Subcutaneous adipose tissue (tissue), 4 donors: ENCODE data around the gene CPOX. TPM values are rescaled to one million over a fixed set of nuclear protein-coding genes. Genes with fewer than 3 reads are reported as not detected.

ENCODE experiments used
- total RNA-seq, 4 donors: library from RNA; depleted of rRNA; stranded (reverse); fragments of >200 nt; gene quantifications; one replicate each; pipeline ENCODE4 v1.1.0, GENCODE V29; 2016
- TF ChIP-seq, protein P1 (sequence below): fragments of 450-650 bp; IDR thresholded peaks from one replicate; pipeline ENCODE4 v1.5.1; 2016; ENCODE audit warnings: low read depth, mild to moderate bottlenecking, control low read depth, antibody characterized with exemption, moderate library complexity

Gene CPOX
- total RNA-seq, 4 donors from 2014 or later = 10.8 to 33.2 (median 16.2) TPM

DNA sequence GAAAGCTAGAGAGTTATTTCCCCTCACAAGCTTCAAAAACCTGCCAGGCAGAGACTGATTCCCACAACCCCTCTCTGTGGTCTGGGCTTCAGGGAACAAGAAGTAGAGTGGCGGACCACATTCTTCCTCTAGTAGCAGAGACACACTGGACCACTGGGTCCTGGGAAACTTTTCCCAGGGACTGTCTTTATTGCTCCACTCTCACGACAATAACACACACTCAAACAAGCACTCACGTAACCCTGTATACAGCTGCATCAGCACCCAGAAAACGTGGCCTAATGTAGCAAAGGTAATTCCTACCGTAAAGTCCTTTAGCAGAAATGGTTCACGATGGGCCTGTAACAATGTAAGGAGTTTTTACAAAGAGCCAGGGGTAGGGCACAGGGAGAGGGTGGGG lies 27.6 kb downstream of the CPOX start:
- TF ChIP-seq, protein P1, sequence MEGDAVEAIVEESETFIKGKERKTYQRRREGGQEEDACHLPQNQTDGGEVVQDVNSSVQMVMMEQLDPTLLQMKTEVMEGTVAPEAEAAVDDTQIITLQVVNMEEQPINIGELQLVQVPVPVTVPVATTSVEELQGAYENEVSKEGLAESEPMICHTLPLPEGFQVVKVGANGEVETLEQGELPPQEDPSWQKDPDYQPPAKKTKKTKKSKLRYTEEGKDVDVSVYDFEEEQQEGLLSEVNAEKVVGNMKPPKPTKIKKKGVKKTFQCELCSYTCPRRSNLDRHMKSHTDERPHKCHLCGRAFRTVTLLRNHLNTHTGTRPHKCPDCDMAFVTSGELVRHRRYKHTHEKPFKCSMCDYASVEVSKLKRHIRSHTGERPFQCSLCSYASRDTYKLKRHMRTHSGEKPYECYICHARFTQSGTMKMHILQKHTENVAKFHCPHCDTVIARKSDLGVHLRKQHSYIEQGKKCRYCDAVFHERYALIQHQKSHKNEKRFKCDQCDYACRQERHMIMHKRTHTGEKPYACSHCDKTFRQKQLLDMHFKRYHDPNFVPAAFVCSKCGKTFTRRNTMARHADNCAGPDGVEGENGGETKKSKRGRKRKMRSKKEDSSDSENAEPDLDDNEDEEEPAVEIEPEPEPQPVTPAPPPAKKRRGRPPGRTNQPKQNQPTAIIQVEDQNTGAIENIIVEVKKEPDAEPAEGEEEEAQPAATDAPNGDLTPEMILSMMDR = no peak

DNA sequence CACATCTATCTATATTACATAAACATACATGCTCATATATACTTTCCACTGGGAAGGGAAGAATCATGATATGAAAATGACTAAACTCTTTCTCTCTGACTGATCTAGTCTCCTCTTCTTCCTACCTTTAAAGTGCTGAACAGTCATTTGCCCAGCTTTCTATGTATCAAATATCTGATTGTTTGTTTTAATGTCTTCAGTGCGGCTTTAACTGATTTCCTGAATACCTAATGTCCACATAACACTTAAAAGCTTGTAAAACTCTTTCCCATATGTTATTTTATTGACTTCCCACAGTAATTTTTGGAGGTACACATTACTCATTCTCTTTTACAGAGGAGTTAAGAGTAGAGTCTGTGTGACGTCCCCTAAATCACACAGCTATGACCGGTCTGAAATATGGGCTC lies 28.2 kb downstream of the CPOX start:
- TF ChIP-seq, protein P1 = no peak

DNA sequence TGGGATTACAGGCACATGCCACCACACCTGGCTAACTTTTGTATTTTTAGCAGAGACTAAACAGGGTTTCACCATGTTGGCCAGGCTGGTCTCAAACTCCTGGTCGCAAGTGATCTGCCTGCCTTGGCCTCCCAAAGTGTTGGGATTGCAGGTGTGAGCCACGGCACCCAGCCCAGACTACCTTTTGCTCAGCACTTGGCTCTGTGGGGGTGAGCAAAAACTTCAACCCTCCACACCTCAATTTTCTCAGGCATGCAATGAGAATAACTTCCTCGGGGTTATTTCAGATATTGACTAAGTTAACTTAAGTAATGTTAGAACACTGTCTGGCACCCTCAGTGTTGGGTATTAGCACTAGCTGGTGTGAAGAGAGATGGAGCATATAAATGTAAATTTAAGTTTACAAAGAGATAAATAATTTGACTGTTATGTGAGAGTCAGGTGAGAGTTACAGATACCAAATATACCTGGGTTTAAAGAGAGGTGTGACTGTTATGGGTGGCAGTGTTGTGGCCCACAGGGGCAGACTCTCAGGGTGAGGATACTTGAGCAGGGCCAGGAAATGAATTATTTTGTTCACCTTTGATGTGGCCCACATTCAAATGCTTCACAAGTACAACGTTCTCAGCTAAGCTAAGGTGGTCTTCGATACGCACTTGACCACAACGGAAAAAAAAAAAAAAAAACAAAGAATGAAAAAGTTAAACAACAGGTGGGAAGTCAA lies 29.0 kb downstream of the CPOX start:
- TF ChIP-seq, protein P1 = no peak

DNA sequence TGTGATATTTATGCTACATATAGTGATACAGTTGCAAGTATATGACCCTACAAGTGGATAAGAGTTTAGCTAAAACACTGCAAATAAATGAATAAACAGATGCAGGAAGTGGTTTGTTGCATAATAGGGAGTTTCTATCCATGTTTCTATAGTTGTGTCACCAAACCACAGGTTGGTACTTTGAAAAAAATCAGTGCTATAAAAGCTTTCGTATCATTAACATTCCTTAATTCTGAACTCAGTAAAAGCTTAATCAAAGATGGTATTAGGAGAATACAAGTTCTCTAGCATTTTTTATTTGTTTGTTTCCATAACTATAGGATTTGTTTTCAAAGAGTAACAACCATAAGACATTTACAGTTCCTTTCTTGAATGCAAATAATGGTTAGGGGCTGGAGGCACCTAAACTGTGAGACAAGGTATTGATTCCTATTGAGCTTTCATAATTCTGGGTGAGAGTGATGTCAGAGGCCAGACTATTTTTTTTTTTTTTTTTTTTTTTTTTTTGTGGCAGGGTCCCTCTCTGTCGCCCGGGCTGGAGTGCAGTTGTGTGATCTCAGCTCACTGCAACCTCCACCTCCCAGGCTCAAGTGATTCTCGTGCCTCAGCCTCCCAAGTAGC lies 29.6 kb downstream of the CPOX start:
- TF ChIP-seq, protein P1 = no peak

DNA sequence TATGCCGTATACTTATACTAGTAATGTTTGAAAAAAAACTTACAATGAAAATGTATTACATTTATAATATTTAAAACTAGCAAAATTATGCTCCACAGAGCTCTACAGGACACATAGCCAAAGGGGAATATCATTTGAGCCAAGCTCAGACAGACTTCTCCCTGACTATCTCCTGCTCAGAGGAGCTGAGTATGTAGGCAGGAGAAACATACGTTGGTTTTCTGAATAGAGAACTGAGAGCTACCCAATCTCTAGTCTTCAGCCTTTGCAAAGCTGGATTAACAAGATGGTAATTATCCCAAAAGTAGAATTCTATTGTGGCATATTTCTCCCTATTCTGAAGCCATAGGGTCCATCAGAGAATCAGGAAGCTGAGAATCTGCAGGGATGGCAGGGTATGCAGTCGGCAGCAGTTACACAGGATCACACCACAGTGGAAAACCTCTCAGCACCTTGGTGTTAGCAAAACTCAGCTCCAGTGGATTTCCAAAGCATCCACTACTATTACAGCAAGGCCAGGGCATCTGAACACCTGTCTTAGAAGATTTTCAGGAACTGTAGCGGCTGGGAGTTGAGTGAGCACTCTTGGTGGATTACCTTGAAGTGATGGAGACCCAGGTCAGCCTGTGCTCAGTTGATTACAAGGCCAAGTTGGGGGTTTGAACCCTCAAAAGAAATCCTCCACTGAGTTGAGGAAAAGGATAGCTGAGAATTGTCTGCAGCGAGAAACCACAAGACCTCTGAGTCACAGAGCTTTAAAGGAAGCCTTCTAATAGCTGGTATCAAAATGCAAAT lies 31.5 kb downstream of the CPOX start:
- TF ChIP-seq, protein P1 = no peak

DNA sequence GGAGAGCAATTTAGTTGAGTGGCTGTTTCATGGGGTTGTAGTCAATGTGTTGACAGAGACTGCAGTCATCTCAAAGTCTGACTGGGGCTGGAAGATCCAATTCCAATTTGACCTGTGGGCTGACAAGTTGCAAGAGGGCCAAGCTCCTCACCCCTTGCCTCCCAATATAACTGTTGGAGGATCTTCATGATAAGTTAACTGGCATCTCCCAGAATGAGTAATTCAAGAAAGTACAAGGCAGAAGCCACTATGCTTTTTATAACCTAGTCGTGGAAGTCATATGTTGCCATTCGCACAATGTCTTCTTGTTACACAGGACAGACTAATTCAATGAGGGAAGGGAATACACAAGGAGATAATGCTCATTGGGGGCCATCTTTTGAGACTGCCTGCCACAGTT lies 32.5 kb downstream of the CPOX start:
- TF ChIP-seq, protein P1 = no peak
